ENCODE measurements around the gene SRPK2.
"Not testable (repeated sequence)": the region's sequence is repeated elsewhere in the genome, so short reads cannot be mapped to it uniquely, and the experiment has no call there.

SRPK2 gene

GRCh38 chr7:105257338-105257737 lies 131.4 kb downstream of the SRPK2 start:
- DNase-seq = no peak

- no peak for DNase-seq
Measured at GRCh38 chr7:105256761-105257231, 131.9 kb downstream of the SRPK2 start.

DNA sequence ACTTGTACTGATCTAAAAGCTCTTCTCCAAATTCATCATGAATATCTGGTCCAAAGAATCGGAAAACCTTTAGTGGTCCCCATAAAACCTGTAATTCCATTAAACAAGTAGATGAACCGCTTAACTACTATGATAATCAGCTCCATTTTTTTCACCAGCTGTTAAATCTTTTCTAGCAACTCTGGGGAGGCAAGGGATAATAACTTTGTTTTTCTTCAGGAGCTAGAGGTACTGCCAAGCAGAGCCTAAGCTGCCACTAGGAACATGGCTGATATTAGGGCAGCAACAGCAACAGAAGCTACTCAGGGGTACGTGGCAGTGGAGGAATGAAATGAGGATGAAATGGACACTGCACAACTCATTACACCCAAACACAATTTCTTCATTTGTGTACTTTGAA lies 138.0 kb downstream of the SRPK2 start:
- DNase-seq = no peak

DNA sequence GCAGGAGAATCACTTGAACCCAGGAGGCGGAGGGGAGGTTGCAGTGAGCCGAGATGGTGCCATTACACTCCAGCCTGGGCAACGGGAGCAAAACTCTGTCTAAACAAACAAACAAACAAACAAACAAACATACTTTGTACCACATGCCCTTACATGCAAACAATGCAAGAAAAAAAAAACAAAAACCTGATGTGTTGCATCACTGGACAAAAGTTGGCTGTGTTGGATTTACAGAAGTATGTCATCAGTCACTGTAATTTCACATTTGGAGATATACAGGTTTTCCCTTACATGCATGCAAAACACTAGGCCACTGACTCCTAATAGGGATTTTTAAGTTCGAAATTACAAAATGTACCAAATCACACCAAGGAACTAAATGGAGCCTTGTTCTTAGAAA lies 138.5 kb downstream of the SRPK2 start:
- DNase-seq = no peak

- no peak for DNase-seq
Measured at GRCh38 chr7:105249216-105249615, 139.5 kb downstream of the SRPK2 start.

DNA sequence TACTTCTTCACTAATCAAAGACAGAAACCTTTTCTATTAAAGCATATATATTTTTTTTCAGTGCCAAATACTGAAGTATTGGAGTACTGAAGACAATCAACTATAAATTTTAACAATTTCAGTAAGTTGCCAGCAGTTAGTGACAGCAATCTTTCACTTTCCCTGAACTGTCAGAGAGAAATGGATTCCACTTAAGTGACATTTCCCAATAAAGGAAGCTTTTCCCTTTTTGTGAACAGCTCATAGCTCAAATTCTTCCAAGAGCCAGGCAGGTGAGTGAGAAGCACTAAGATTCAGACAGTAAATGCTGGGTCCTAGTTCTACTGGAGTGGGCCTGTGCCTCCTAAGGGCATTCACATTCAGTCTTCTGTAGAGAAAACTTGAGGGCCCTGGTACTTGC lies 142.0 kb downstream of the SRPK2 start:
- DNase-seq = no peak

- no peak for DNase-seq
Measured at GRCh38 chr7:105246256-105246655, 142.5 kb downstream of the SRPK2 start.

GRCh38 chr7:105245398-105246114 lies 143.2 kb downstream of the SRPK2 start:
- no peak for DNase-seq

- DNase-seq = no peak
Measured at GRCh38 chr7:105244594-105244993, 144.1 kb downstream of the SRPK2 start.

- DNase-seq = no peak
Measured at GRCh38 chr7:105241198-105241597, 147.5 kb downstream of the SRPK2 start.

GRCh38 chr7:105238198-105238765 lies 150.4 kb downstream of the SRPK2 start:
- no peak for DNase-seq

DNA sequence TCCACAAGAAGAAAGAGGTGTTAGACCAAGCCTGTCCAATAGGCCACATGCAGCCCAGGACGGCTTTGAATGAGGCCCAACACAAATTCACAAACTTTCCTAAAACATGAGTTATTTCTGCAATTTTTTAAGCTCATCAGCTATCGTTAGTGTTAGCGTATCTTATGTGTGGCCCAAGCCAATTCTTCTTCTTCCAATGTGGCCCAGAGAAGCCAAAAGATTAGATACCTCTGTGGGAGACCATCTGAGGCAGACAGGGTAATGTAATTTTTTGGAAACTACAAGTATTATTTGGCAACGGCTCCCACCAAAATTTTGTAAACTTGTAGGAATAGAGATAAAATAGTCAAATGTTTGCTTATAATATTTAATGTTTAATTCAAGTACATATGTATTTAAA lies 153.8 kb downstream of the SRPK2 start:
- no peak for DNase-seq

DNA sequence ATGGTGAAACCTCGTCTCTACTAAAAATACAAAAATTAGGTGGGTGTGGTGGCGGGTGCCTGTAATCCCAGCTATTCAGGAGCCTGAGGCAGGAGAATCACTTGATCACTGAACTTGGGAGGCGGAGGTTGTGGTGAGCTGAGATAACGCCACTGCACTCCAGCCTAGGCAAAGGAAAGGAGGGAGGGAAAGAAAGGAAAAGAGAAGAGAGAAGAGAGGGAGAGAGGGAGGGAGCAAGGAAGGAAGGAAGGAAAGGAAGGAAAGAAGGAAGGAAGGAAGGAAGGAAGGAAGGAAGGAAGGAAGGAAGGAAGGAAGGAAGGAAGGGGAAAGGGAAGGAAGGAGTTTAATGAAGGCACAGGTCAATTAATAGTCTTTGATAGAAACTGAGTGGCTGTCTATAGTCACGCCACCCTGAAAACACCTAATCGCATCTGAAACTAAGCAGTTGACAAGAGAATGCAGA lies 155.9 kb downstream of the SRPK2 start:
- DNase-seq = not testable (repeated sequence)

DNA sequence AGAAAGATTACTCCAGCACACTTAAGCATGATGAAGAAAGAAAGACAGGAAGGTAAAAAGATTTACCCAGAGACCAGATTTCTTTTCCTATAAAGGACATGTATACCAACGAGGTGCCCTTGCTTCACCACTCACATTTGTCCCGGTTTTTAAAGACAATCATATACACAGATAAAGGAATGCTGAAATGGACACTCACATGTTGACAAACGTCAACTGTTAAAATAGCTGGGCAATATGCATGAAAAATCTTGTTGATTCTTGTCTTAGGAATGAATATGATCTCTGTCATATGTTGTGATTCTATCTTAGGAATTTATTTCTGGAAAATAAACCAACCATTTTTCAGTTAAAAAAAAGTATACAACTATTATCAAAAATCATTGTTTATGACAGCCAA lies 158.2 kb downstream of the SRPK2 start:
- DNase-seq = no peak

- DNase-seq = no peak
Measured at GRCh38 chr7:105229641-105230040, 159.1 kb downstream of the SRPK2 start.

- DNase-seq = no peak
Measured at GRCh38 chr7:105228555-105228954, 160.2 kb downstream of the SRPK2 start.

DNA sequence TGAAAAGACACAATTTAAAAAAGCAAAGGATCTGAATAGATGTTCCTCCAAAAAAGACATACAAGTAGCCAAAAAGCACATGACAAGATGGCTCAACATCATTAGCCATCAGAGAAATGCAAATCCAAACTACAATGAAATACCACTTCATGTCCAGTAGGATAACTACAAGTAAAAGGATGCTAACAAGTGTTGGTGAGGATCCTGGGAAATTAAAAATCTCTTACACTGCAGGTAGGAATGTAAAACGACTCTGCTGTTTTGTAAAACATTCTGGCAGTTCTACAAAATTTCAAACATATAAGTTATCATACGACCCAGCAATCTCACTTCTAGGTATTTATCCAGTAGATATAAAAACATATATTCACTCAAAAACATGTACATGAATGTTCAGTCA lies 161.3 kb downstream of the SRPK2 start:
- DNase-seq = no peak

GRCh38 chr7:105224884-105225651 lies 163.7 kb downstream of the SRPK2 start:
- peak in 1 of 2 donors; percentile 41 for DNase-seq

GRCh38 chr7:105222953-105223352 lies 165.8 kb downstream of the SRPK2 start:
- DNase-seq = no peak

- no peak for DNase-seq
Measured at GRCh38 chr7:105219771-105220160, 169.0 kb downstream of the SRPK2 start.

GRCh38 chr7:105218939-105219770 lies 169.6 kb downstream of the SRPK2 start:
- no peak for DNase-seq

DNA sequence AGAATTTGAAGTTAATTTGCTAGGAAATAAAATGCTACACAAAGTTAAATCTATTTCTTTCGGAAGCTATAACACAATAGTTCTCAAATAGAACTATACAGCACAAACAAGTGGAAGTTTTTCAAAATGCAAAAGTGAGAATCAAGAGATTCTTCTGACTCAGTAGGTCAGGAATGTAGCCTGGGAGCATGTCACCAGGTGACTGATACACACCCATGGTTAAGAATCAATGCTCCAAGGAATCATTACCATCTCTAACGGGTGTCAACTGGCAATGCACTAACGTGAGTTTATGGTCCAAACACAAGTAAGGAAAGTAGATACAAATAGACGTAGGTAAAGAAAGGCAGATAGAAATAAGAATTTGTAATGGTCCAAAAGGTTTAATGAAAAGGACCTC lies 170.5 kb downstream of the SRPK2 start:
- DNase-seq = no peak

GRCh38 chr7:105216786-105217185 lies 171.9 kb downstream of the SRPK2 start:
- DNase-seq = no peak

All from bone marrow (tissue), 2 donors.